Keratinocyte (primary cell): Measurements from ENCODE around the gene ADI1. TPM values are rescaled to one million over a fixed set of nuclear protein-coding genes. Genes with fewer than 3 reads are reported as not detected.

Source experiments
- DNase-seq: peaks from one replicate; pipeline ENCODE4 v3.0.0-alpha.2; 2011; ENCODE audit warnings: low read depth, missing footprints, low spot score
- FAIRE-seq: peaks from 2 replicates; lab custom pipeline; 2011; peaks lifted over from hg19 to GRCh38; lab: Jason Lieb, UNC
- H2AFZ ChIP-seq: 2 replicates; pipeline ENCODE4 v1.6.0; 2012; ENCODE audit warnings: low read length, control low read depth, inconsistent platforms; ENCODE audit not compliant: control insufficient read depth
- H3K27ac ChIP-seq: 2 replicates; pipeline ENCODE4 v1.5.1; 2011; ENCODE audit warnings: low read length; ENCODE audit not compliant: control insufficient read depth, insufficient read depth
- H3K27me3 ChIP-seq: 3 replicates; pipeline ENCODE4 v1.6.0; 2011; ENCODE audit warnings: low read length; ENCODE audit not compliant: control insufficient read depth, insufficient read depth; ENCODE audit errors: extremely low read depth
- H3K36me3 ChIP-seq, 2 experiments: 2 replicates in 1 of 2; 3 replicates in 1 of 2; pipeline ENCODE4 v1.5.1; 2011; ENCODE audit warnings: low read length in 2 of 2, mild to moderate bottlenecking in 1 of 2; ENCODE audit not compliant: control insufficient read depth in 2 of 2, insufficient read depth in 2 of 2; ENCODE audit errors: extremely low read depth in 1 of 2
- H3K4me1 ChIP-seq: 3 replicates; pipeline ENCODE4 v1.5.1; 2011; ENCODE audit warnings: low read length; ENCODE audit not compliant: control insufficient read depth, insufficient read depth; ENCODE audit errors: extremely low read depth
- H3K4me2 ChIP-seq: 3 replicates; pipeline ENCODE4 v1.6.0; 2011; ENCODE audit warnings: low read depth, low read length; ENCODE audit not compliant: control insufficient read depth, insufficient read depth; ENCODE audit errors: extremely low read depth
- H3K4me3 ChIP-seq, 3 experiments: fragments of 200-600 bp in 1 of 3; sonication (generic) in 1 of 3; 2 replicates in 2 of 3; 3 replicates in 1 of 3; pipeline ENCODE4 v1.5.1; 2011 to 2016; ENCODE audit warnings: low read length in 3 of 3, mild to moderate bottlenecking in 3 of 3, control low read depth in 2 of 3, inconsistent platforms in 1 of 3, low read depth in 1 of 3, mixed read lengths in 1 of 3, mixed run types in 1 of 3, moderate library complexity in 1 of 3; ENCODE audit not compliant: control insufficient read depth in 2 of 3, insufficient read depth in 2 of 3; ENCODE audit errors: extremely low read depth in 1 of 3
- H3K79me2 ChIP-seq: 2 replicates; pipeline ENCODE4 v1.6.0; 2012; ENCODE audit warnings: low read length; ENCODE audit not compliant: control insufficient read depth, insufficient read depth
- H3K9ac ChIP-seq: 3 replicates; pipeline ENCODE4 v1.6.0; 2011; ENCODE audit warnings: low read length; ENCODE audit not compliant: control insufficient read depth, insufficient read depth; ENCODE audit errors: extremely low read depth
- H3K9me1 ChIP-seq: 3 replicates; pipeline ENCODE4 v1.6.0; 2011; ENCODE audit warnings: low read length; ENCODE audit not compliant: control insufficient read depth, insufficient read depth; ENCODE audit errors: extremely low read depth
- H3K9me3 ChIP-seq: 2 replicates; pipeline ENCODE4 v1.5.1; 2012; ENCODE audit warnings: low read depth, low read length; ENCODE audit not compliant: control insufficient read depth
- H4K20me1 ChIP-seq: 3 replicates; pipeline ENCODE4 v1.6.0; 2011; ENCODE audit warnings: low read length; ENCODE audit not compliant: control insufficient read depth, insufficient read depth; ENCODE audit errors: extremely low read depth
- CTCF ChIP-seq, 3 experiments: IDR thresholded peaks in 1 of 3; conservative IDR thresholded peaks in 1 of 3; optimal IDR thresholded peaks in 1 of 3; 2 replicates in 2 of 3; 3 replicates in 1 of 3; pipeline versions ENCODE3 to v1.5.1; 2011; ENCODE audit warnings: low read length in 3 of 3, mild to moderate bottlenecking in 3 of 3, moderate library complexity in 2 of 3, control low read depth in 1 of 3, inconsistent platforms in 1 of 3; ENCODE audit not compliant: insufficient read depth in 2 of 3; ENCODE audit errors: extremely low read depth in 1 of 3
- EZH2 ChIP-seq: IDR thresholded peaks from one replicate; pipeline ENCODE4 v1.6.1; 2012; ENCODE audit warnings: inconsistent platforms, mild to moderate bottlenecking, low read length, moderate library complexity
- dilution Hi-C: fragments of 300-500 bp; cut with MboI; formaldehyde crosslinking; loops from one replicate; pipeline ENCODE4 v1.7.0; 2020; ENCODE audit warnings: low sequenced_read_pairs; ENCODE audit not compliant: extremely low pct_ligation_motif_present
- polyA plus RNA-seq, 5 experiments: library from polyadenylated mRNA; depleted of rRNA in 3 of 5; stranded (reverse) in 3 of 5; stranded (forward) in 1 of 5; unstranded in 1 of 5; fragments of >200 nt; gene quantifications; 1 replicate in 1 of 5; 2 replicates in 3 of 5; 3 replicates in 1 of 5; pipeline versions ENCODE4 v1.2.1 to v1.2.3, GENCODE V29; 2011 to 2012; ENCODE audit warnings: missing spikeins in 2 of 5, low read depth in 1 of 5, low replicate concordance in 1 of 5

The ADI1 gene
- polyA plus RNA-seq, 1 donor (not counting 4 experiments of a cell fraction or from before 2014, with no cell fraction given) = 47.4 TPM

- Histone ChIP-seq H3K9me1 (no peaks in the 10 kb centered on the region), H2AFZ (no peak overlapping the region), H3K4me2 (no peak overlapping the region), H3K9ac (no peak overlapping the region), H3K9me3 (no peaks in the 10 kb centered on the region), H3K36me3 (peaks cover 13 to 19% of the 10 kb centered on the region in 2 experiments), H3K27ac (no peak overlapping the region), H3K4me1 (peaks cover under 1% of the 10 kb centered on the region), H3K79me2 (no peaks in the 10 kb centered on the region), H4K20me1 (no peaks in the 10 kb centered on the region), H3K27me3 (no peaks in the 10 kb centered on the region), H3K4me3 (no peak overlapping the region)
- no peak for FAIRE-seq
- no peak for DNase-seq
- dilution Hi-C loops = no loop called here
- TF ChIP-seq EZH2 = no peak
- TF ChIP-seq CTCF (optimal IDR thresholded peaks at IDR 0.05 in 1 of 3, IDR thresholded peaks at IDR 0.05 in 1 of 3, conservative IDR thresholded peaks at IDR 0.05 in 1 of 3; ENCODE audit: extremely low read depth in 1 of 3, insufficient read depth in 2 of 3, low read length in 3 of 3) = no peak
Measured at GRCh38 chr2:3464401-3465005, 54.8 kb downstream of the ADI1 start.

GRCh38 chr2:3463944-3464343, 55.4 kb downstream of the ADI1 start:
- Histone ChIP-seq H3K79me2 (no peaks in the 10 kb centered on the region), H2AFZ (no peak overlapping the region), H3K27ac (no peak overlapping the region), H3K4me1 (no peaks in the 10 kb centered on the region), H3K36me3 (peaks cover 13 to 19% of the 10 kb centered on the region in 2 experiments), H3K27me3 (no peaks in the 10 kb centered on the region), H3K9me1 (no peaks in the 10 kb centered on the region), H3K4me2 (no peak overlapping the region), H4K20me1 (no peaks in the 10 kb centered on the region), H3K9me3 (no peaks in the 10 kb centered on the region), H3K4me3 (no peak overlapping the region), H3K9ac (no peak overlapping the region)
- TF ChIP-seq CTCF (optimal IDR thresholded peaks at IDR 0.05 in 1 of 3, IDR thresholded peaks at IDR 0.05 in 1 of 3, conservative IDR thresholded peaks at IDR 0.05 in 1 of 3; ENCODE audit: extremely low read depth in 1 of 3, insufficient read depth in 2 of 3, low read length in 3 of 3) (no peak), EZH2 (no peak)
- DNase-seq = no peak
- dilution Hi-C loops = no loop called here
- FAIRE-seq = no peak
